Stimulated activated naive CD8-positive, alpha-beta T cell treated with anti-CD3 and anti-CD28 coated beads, Interleukin-15, Interleukin-2, amounts not matched to agents 100 ng/mL and 50 ng/mL, for 24 hours (primary cell): ENCODE results near the gene ARSB.
"Not testable (repeated sequence)": the region's sequence is repeated elsewhere in the genome, so short reads cannot be mapped to it uniquely, and the experiment has no call there.

Source experiments
- H3K27ac Mint-ChIP-seq: one replicate; pipeline ENCODE4 v1.8.0; 2021; ENCODE audit warnings: mild to moderate bottlenecking, mixed read lengths
- H3K27me3 Mint-ChIP-seq: one replicate; pipeline ENCODE4 v1.8.0; 2021; ENCODE audit warnings: mixed read lengths
- H3K36me3 Mint-ChIP-seq: one replicate; pipeline ENCODE4 v1.8.0; 2021; ENCODE audit warnings: low read depth, mixed read lengths
- H3K4me1 Mint-ChIP-seq: one replicate; pipeline ENCODE4 v1.8.0; 2021; ENCODE audit warnings: low read depth, mixed read lengths
- H3K4me3 Mint-ChIP-seq: one replicate; pipeline ENCODE4 v1.8.0; 2021; ENCODE audit warnings: mild to moderate bottlenecking, mixed read lengths
- H3K9me3 Mint-ChIP-seq: one replicate; pipeline ENCODE4 v1.8.0; 2021; ENCODE audit warnings: mixed read lengths

Gene ARSB

GRCh38 chr5:78732721-78733120 lies 252.4 kb downstream of the ARSB start:
- not testable (repeated sequence) for H3K36me3 Mint-ChIP-seq, H3K4me3 Mint-ChIP-seq, H3K4me1 Mint-ChIP-seq, H3K27me3 Mint-ChIP-seq, H3K27ac Mint-ChIP-seq, H3K9me3 Mint-ChIP-seq

- Mint-ChIP-seq H3K4me3 (no peak overlapping the region), H3K27ac (no peak overlapping the region), H3K9me3 (peaks cover 3% of the 10 kb centered on the region), H3K27me3 (no peaks in the 10 kb centered on the region), H3K4me1 (no peaks in the 10 kb centered on the region), H3K36me3 (no peaks in the 10 kb centered on the region)
These were observed 253.2 kb downstream of the ARSB start for GRCh38 chr5:78731884-78732283.

DNA sequence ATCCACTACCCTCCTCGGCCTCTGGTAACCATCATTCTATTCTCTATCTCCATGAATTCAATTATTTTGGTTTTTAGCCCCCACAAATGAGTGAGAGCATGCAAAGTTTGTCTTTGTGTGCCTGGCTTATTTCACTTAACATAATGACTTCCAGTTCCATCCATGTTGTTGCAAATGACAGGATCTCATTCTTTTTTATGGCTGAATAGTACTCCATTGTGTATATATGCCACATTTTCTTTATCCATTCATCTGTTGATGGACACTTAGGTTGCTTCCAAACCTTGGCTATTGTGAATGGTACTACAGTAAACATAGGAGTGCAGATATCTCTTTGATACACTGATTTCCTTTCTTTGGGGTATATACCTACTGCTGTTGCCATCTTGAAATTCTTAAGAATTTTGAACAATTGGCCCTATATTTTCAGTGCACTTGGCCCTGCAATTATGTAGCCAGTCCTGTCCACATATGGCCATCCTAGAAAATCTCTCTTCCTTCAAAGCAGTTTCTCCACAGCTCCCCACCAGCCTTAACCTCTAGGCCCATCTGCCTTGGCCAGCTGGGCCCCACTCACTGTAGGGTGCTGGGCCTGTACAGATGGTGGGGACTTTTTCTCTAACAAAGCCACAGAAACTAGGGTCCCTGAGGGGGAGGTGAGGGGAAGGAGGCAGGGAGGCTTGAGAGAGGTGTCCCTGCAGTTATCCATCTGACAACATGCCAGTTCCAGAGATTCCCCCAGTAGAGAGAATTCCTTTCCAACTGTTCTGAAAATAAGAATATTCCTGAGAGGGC lies 254.6 kb downstream of the ARSB start:
- Mint-ChIP-seq H3K4me1 (no peaks in the 10 kb centered on the region), H3K36me3 (no peaks in the 10 kb centered on the region), H3K4me3 (no peak overlapping the region), H3K27ac (no peak overlapping the region), H3K9me3 (peaks cover 3% of the 10 kb centered on the region), H3K27me3 (no peaks in the 10 kb centered on the region)

- Mint-ChIP-seq H3K4me3 (no peak overlapping the region), H3K4me1 (peaks cover 3% of the 10 kb centered on the region), H3K36me3 (no peaks in the 10 kb centered on the region)
These were observed 257.0 kb downstream of the ARSB start for GRCh38 chr5:78727786-78728761.

More at GRCh38 chr5:78727786-78728761, 257.0 kb downstream of the ARSB start:
- H3K27me3 Mint-ChIP-seq, result no peaks in the 10 kb centered on the region
- peak overlapping the region; percentile 1 for H3K27ac Mint-ChIP-seq
- H3K9me3 Mint-ChIP-seq, result peaks cover 3% of the 10 kb centered on the region
